Activated effector memory CD4-positive, alpha-beta T cell treated with Interleukin-2 at 50 U/mL for 16 hours (primary cell): ENCODE measurements around the gene VSTM2L.
"Not testable (repeated sequence)": the region's sequence is repeated elsewhere in the genome, so short reads cannot be mapped to it uniquely, and the experiment has no call there.

Source experiments
- DNase-seq: peaks from one replicate; pipeline ENCODE4 v3.0.0-alpha.2; 2020

VSTM2L gene

GRCh38 chr20:37939701-37940560 is 37.0 kb downstream of the VSTM2L start:
- DNase-seq, result no peak

- no peak for DNase-seq
Measured at GRCh38 chr20:37940858-37941257, 37.9 kb downstream of the VSTM2L start.

GRCh38 chr20:37941332-37941731 is 38.4 kb downstream of the VSTM2L start:
- no peak for DNase-seq

GRCh38 chr20:37941992-37942391 is 39.1 kb downstream of the VSTM2L start:
- no peak for DNase-seq

GRCh38 chr20:37943033-37943432 is 40.1 kb downstream of the VSTM2L start:
- DNase-seq, result no peak

GRCh38 chr20:37943501-37944455 is 40.9 kb downstream of the VSTM2L start:
- no peak for DNase-seq

GRCh38 chr20:37944456-37944981 is 41.6 kb downstream of the VSTM2L start:
- no peak for DNase-seq

GRCh38 chr20:37945091-37945547 is 42.2 kb downstream of the VSTM2L start:
- DNase-seq, result no peak

- no peak for DNase-seq
Measured at GRCh38 chr20:37946946-37947345, 44.0 kb downstream of the VSTM2L start.

- no peak for DNase-seq
Measured at GRCh38 chr20:37947943-37948342, 45.0 kb downstream of the VSTM2L start.

- no peak for DNase-seq
Measured at GRCh38 chr20:37948956-37949355, 46.0 kb downstream of the VSTM2L start.

GRCh38 chr20:37954190-37954589 is 51.3 kb downstream of the VSTM2L start:
- DNase-seq, result no peak

GRCh38 chr20:37954626-37955025 is 51.7 kb downstream of the VSTM2L start:
- no peak for DNase-seq

- no peak for DNase-seq
Measured at GRCh38 chr20:37955511-37955910, 52.6 kb downstream of the VSTM2L start.

GRCh38 chr20:37956107-37956585 is 53.2 kb downstream of the VSTM2L start:
- DNase-seq, result no peak

GRCh38 chr20:37958856-37959520 is 56.1 kb downstream of the VSTM2L start:
- DNase-seq, result no peak

- DNase-seq, result no peak
Measured at GRCh38 chr20:37961066-37961465, 58.1 kb downstream of the VSTM2L start.

GRCh38 chr20:37963483-37963882 is 60.6 kb downstream of the VSTM2L start:
- DNase-seq, result not testable (repeated sequence)

GRCh38 chr20:37968841-37969401 is 66.0 kb downstream of the VSTM2L start:
- no peak for DNase-seq

- DNase-seq, result no peak
Measured at GRCh38 chr20:37969949-37970855, 67.3 kb downstream of the VSTM2L start.

- no peak for DNase-seq
Measured at GRCh38 chr20:37970856-37971245, 67.9 kb downstream of the VSTM2L start.
